ENCODE measurements around the gene SETMAR.
"Not testable (repeated sequence)": the region's sequence is repeated elsewhere in the genome, so short reads cannot be mapped to it uniquely, and the experiment has no call there.

SETMAR gene

GRCh38 chr3:4314688-4315087 lies 11.5 kb downstream of the SETMAR start:
- FAIRE-seq = no peak

- no peak for FAIRE-seq
Measured at GRCh38 chr3:4320096-4320911, 17.1 kb downstream of the SETMAR start.

- FAIRE-seq = no peak
Measured at GRCh38 chr3:4321732-4322131, 18.6 kb downstream of the SETMAR start.

GRCh38 chr3:4322635-4323034 lies 19.5 kb downstream of the SETMAR start:
- no peak for FAIRE-seq

- FAIRE-seq = no peak
Measured at GRCh38 chr3:4323246-4324027, 20.3 kb downstream of the SETMAR start.

- no peak for FAIRE-seq
Measured at GRCh38 chr3:4326868-4327267, 23.7 kb downstream of the SETMAR start.

GRCh38 chr3:4329806-4330205 lies 26.6 kb downstream of the SETMAR start:
- not testable (repeated sequence) for FAIRE-seq

GRCh38 chr3:4332111-4332510 lies 28.9 kb downstream of the SETMAR start:
- no peak for FAIRE-seq

GRCh38 chr3:4332574-4332973 lies 29.4 kb downstream of the SETMAR start:
- FAIRE-seq = no peak

GRCh38 chr3:4332991-4333390 lies 29.8 kb downstream of the SETMAR start:
- no peak for FAIRE-seq

GRCh38 chr3:4334548-4334947 lies 31.4 kb downstream of the SETMAR start:
- FAIRE-seq = no peak

GRCh38 chr3:4335840-4336562 lies 32.8 kb downstream of the SETMAR start:
- FAIRE-seq = no peak

GRCh38 chr3:4336850-4337546 lies 33.8 kb downstream of the SETMAR start:
- no peak for FAIRE-seq

GRCh38 chr3:4338751-4339150 lies 35.6 kb downstream of the SETMAR start:
- FAIRE-seq = no peak

- no peak for FAIRE-seq
Measured at GRCh38 chr3:4340077-4340410, 36.9 kb downstream of the SETMAR start.

- no peak for FAIRE-seq
Measured at GRCh38 chr3:4340411-4341335, 37.5 kb downstream of the SETMAR start.

GRCh38 chr3:4341336-4341675 lies 38.1 kb downstream of the SETMAR start:
- FAIRE-seq = no peak

GRCh38 chr3:4343258-4343657 lies 40.1 kb downstream of the SETMAR start:
- no peak for FAIRE-seq

GRCh38 chr3:4350789-4351163 lies 47.6 kb downstream of the SETMAR start:
- peak; percentile 61 for FAIRE-seq

- no peak for FAIRE-seq
Measured at GRCh38 chr3:4351164-4351855, 48.1 kb downstream of the SETMAR start.

GRCh38 chr3:4351872-4352271 lies 48.7 kb downstream of the SETMAR start:
- no peak for FAIRE-seq
